Measurements from ENCODE around the gene ANKS1B. TPM values are rescaled to one million over a fixed set of nuclear protein-coding genes. Genes with fewer than 3 reads are reported as not detected.

ANKS1B gene
- total RNA-seq, 1 experiment from 2014 or later, result 0.54 TPM

DNA sequence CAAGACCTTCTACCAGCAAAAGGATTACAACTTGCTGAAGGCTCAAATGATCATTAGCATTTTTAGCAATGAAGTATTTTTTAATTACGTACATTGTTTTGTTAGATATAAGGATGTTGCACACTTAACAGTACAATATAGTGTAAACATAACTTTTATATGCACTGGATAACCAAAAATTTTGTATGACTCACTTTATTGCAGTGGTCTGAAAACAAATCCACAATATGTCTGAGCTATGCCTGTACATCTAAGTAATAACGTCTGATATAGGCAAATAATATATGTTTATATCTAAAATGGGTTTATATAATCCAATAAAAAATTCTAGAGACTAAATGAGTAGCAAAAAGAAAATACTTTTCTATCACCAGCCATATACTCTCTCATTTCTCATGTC lies 10.6 kb downstream of the ANKS1B start:
- ChIA-PET POLR2A (no interaction called here), CTCF (no interaction called here)

DNA sequence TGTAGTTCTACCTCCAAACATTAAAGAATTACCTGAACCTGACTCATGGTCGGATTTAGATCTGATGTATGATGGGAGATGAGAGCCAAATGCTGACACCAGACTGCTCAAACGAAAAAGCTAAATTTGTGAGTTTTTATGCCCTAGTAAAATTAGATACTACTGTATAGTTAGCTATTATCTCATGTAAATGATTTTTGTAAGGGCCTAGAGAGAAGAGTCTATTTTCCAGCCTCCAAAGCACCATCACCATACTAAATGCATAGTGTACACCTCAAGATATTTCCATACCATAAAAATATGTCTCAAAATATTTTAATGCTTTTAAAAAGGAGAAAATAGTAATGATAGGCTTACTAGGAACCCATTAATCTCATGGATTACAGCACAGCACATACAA lies 18.3 kb downstream of the ANKS1B start:
- ATAC-seq, result no peak
- H3K9ac ChIP-seq (ENCODE audit: low read length), result no peak overlapping the region
- RAD21 ChIA-PET (ENCODE audit: low non-redundant PET in 1 of 2, low total read pairs in 2 of 2, uncharacterized antibody in 2 of 2, unreplicated experiment in 2 of 2), result no interaction called here
- H2AFZ ChIP-seq (ENCODE audit: low read depth, low read length, poor library complexity, severe bottlenecking), result no peak overlapping the region
- POLR2A ChIA-PET, result no interaction called here
- intact Hi-C loops (cut with micrococcal nuclease), result no loop called here
- no peak overlapping the region for H3K4me3 ChIP-seq (replicated peaks in 1 of 2; ENCODE audit: low read depth in 1 of 2, low read length in 2 of 2)
- BruUV-seq (replicated peaks), result no TSS peak
- no peaks in the 10 kb centered on the region for H3K79me2 ChIP-seq (ENCODE audit: insufficient read depth, low read length)
- H3K27me3 ChIP-seq (ENCODE audit: insufficient read depth, low read length), result peaks cover 1% of the 10 kb centered on the region; the same call in 1 of the 2 replicates
- H3K4me1 ChIP-seq (ENCODE audit: control insufficient read depth in 1 of 2, insufficient read depth in 2 of 2, low read length in 2 of 2), result no peaks in the 10 kb centered on the region
- H3K9me3 ChIP-seq (ENCODE audit: control insufficient read depth in 1 of 2, insufficient read depth in 1 of 2, low read depth in 1 of 2, low read length in 2 of 2), result no peaks in the 10 kb centered on the region
- no peaks in the 10 kb centered on the region for H4K20me1 ChIP-seq (ENCODE audit: insufficient read depth)
- CTCF ChIA-PET, result no interaction called here
- no peak overlapping the region for H3K27ac ChIP-seq (ENCODE audit: low read depth, low read length)
- no peaks in the 10 kb centered on the region for H3K9me2 ChIP-seq (ENCODE audit: insufficient read depth)
- DNase-seq (ENCODE audit: low read depth, low spot score), result no peak
- H3K4me2 ChIP-seq (ENCODE audit: low read length), result no peak overlapping the region
- no peaks in the 10 kb centered on the region for H3K36me3 ChIP-seq (ENCODE audit: control insufficient read depth in 1 of 2, insufficient read depth in 2 of 2, low read length in 2 of 2)
- no peak for TF ChIP-seq CEBPB (IDR thresholded peaks at IDR 0.05; ENCODE audit: low read depth)
- TF ChIP-seq EGR1 (IDR thresholded peaks at IDR 0.05; ENCODE audit: low read depth), result no peak
- TF ChIP-seq SRF (IDR thresholded peaks at IDR 0.05; ENCODE audit: low read depth), result no peak
- TF ChIP-seq FOSL1 (IDR thresholded peaks at IDR 0.05; ENCODE audit: low read depth), result no peak
- TF ChIP-seq EZH2phosphoT487 (IDR thresholded peaks at IDR 0.05; ENCODE audit: borderline replicate concordance), result no peak
- no peak for TF ChIP-seq ZFX (IDR thresholded peaks at IDR 0.05)
- TF ChIP-seq, protein P1, sequence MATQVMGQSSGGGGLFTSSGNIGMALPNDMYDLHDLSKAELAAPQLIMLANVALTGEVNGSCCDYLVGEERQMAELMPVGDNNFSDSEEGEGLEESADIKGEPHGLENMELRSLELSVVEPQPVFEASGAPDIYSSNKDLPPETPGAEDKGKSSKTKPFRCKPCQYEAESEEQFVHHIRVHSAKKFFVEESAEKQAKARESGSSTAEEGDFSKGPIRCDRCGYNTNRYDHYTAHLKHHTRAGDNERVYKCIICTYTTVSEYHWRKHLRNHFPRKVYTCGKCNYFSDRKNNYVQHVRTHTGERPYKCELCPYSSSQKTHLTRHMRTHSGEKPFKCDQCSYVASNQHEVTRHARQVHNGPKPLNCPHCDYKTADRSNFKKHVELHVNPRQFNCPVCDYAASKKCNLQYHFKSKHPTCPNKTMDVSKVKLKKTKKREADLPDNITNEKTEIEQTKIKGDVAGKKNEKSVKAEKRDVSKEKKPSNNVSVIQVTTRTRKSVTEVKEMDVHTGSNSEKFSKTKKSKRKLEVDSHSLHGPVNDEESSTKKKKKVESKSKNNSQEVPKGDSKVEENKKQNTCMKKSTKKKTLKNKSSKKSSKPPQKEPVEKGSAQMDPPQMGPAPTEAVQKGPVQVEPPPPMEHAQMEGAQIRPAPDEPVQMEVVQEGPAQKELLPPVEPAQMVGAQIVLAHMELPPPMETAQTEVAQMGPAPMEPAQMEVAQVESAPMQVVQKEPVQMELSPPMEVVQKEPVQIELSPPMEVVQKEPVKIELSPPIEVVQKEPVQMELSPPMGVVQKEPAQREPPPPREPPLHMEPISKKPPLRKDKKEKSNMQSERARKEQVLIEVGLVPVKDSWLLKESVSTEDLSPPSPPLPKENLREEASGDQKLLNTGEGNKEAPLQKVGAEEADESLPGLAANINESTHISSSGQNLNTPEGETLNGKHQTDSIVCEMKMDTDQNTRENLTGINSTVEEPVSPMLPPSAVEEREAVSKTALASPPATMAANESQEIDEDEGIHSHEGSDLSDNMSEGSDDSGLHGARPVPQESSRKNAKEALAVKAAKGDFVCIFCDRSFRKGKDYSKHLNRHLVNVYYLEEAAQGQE (IDR thresholded peaks at IDR 0.05; ENCODE audit: low read depth), result no peak
- TF ChIP-seq YY1 (IDR thresholded peaks at IDR 0.05; ENCODE audit: extremely low read depth, insufficient replicate concordance, low read depth, low read length), result no peak
- TF ChIP-seq, protein P2, sequence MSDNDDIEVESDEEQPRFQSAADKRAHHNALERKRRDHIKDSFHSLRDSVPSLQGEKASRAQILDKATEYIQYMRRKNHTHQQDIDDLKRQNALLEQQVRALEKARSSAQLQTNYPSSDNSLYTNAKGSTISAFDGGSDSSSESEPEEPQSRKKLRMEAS (IDR thresholded peaks at IDR 0.05), result no peak
- TF ChIP-seq ELF1 (IDR thresholded peaks at IDR 0.05; ENCODE audit: borderline replicate concordance, low read depth), result no peak
- no peak for TF ChIP-seq ZNF274 (IDR thresholded peaks at IDR 0.05; ENCODE audit: low read depth, low read length)
- no peak for TF ChIP-seq CBX3 (IDR thresholded peaks at IDR 0.05; ENCODE audit: low read depth)
- TF ChIP-seq, protein P3, sequence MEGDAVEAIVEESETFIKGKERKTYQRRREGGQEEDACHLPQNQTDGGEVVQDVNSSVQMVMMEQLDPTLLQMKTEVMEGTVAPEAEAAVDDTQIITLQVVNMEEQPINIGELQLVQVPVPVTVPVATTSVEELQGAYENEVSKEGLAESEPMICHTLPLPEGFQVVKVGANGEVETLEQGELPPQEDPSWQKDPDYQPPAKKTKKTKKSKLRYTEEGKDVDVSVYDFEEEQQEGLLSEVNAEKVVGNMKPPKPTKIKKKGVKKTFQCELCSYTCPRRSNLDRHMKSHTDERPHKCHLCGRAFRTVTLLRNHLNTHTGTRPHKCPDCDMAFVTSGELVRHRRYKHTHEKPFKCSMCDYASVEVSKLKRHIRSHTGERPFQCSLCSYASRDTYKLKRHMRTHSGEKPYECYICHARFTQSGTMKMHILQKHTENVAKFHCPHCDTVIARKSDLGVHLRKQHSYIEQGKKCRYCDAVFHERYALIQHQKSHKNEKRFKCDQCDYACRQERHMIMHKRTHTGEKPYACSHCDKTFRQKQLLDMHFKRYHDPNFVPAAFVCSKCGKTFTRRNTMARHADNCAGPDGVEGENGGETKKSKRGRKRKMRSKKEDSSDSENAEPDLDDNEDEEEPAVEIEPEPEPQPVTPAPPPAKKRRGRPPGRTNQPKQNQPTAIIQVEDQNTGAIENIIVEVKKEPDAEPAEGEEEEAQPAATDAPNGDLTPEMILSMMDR (IDR thresholded peaks at IDR 0.05 in 2 of 3, conservative IDR thresholded peaks at IDR 0.05 in 1 of 3; ENCODE audit: borderline replicate concordance in 1 of 3, insufficient read depth in 1 of 3, low read depth in 2 of 3, low read length in 2 of 3), result no peak
- TF ChIP-seq JUND (IDR thresholded peaks at IDR 0.05), result no peak

More for the DNA sequence above, 10.6 kb downstream of the ANKS1B start:
- RAD21 ChIA-PET (ENCODE audit: low non-redundant PET in 1 of 2, low total read pairs in 2 of 2, uncharacterized antibody in 2 of 2, unreplicated experiment in 2 of 2), result no interaction called here
- Histone ChIP-seq H3K36me3 (ENCODE audit: control insufficient read depth in 1 of 2, insufficient read depth in 2 of 2, low read length in 2 of 2) (no peaks in the 10 kb centered on the region), H2AFZ (ENCODE audit: low read depth, low read length, poor library complexity, severe bottlenecking) (no peak overlapping the region), H3K4me3 (replicated peaks in 1 of 2; ENCODE audit: low read depth in 1 of 2, low read length in 2 of 2) (no peak overlapping the region), H3K9ac (ENCODE audit: low read length) (no peak overlapping the region), H3K9me3 (ENCODE audit: control insufficient read depth in 1 of 2, insufficient read depth in 1 of 2, low read depth in 1 of 2, low read length in 2 of 2) (no peaks in the 10 kb centered on the region), H3K27ac (ENCODE audit: low read depth, low read length) (no peak overlapping the region), H3K4me2 (ENCODE audit: low read length) (no peak overlapping the region), H3K79me2 (ENCODE audit: insufficient read depth, low read length) (no peaks in the 10 kb centered on the region), H3K27me3 (ENCODE audit: insufficient read depth, low read length) (peaks cover 12% of the 10 kb centered on the region), H4K20me1 (ENCODE audit: insufficient read depth) (no peaks in the 10 kb centered on the region), H3K9me2 (ENCODE audit: insufficient read depth) (no peaks in the 10 kb centered on the region), H3K4me1 (ENCODE audit: control insufficient read depth in 1 of 2, insufficient read depth in 2 of 2, low read length in 2 of 2) (no peaks in the 10 kb centered on the region)
- no peak for TF ChIP-seq SIN3A (IDR thresholded peaks at IDR 0.05; ENCODE audit: low read depth)
- no peak for TF ChIP-seq POLR2AphosphoS5 (IDR thresholded peaks at IDR 0.05; ENCODE audit: low read depth, low read length)
- TF ChIP-seq ZFX (IDR thresholded peaks at IDR 0.05), result no peak
- no peak for TF ChIP-seq POLR2A (IDR thresholded peaks at IDR 0.05; ENCODE audit: borderline replicate concordance, extremely low read depth, insufficient read depth, insufficient read length)
- no peak for TF ChIP-seq EZH2phosphoT487 (IDR thresholded peaks at IDR 0.05; ENCODE audit: borderline replicate concordance)
- TF ChIP-seq, protein P4, sequence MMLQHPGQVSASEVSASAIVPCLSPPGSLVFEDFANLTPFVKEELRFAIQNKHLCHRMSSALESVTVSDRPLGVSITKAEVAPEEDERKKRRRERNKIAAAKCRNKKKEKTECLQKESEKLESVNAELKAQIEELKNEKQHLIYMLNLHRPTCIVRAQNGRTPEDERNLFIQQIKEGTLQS (IDR thresholded peaks at IDR 0.05), result no peak
- no peak for TF ChIP-seq RAD21 (IDR thresholded peaks at IDR 0.05; ENCODE audit: low read depth)
- TF ChIP-seq ELF1 (IDR thresholded peaks at IDR 0.05; ENCODE audit: borderline replicate concordance, low read depth), result no peak
- no peak for ATAC-seq
- no TSS peak for BruUV-seq (replicated peaks)
- no peak for DNase-seq (ENCODE audit: low read depth, low spot score)
- intact Hi-C loops (cut with micrococcal nuclease), result no loop called here

Measured in HCT116 (cell line).